Non-pigmented ciliary epithelial cell (primary cell): ENCODE measurements around the gene CDR2L.

Experiments
- DNase-seq: peaks from one replicate; pipeline ENCODE4 v3.0.0-alpha.2; 2010; ENCODE audit warnings: low read depth

Gene CDR2L

DNA sequence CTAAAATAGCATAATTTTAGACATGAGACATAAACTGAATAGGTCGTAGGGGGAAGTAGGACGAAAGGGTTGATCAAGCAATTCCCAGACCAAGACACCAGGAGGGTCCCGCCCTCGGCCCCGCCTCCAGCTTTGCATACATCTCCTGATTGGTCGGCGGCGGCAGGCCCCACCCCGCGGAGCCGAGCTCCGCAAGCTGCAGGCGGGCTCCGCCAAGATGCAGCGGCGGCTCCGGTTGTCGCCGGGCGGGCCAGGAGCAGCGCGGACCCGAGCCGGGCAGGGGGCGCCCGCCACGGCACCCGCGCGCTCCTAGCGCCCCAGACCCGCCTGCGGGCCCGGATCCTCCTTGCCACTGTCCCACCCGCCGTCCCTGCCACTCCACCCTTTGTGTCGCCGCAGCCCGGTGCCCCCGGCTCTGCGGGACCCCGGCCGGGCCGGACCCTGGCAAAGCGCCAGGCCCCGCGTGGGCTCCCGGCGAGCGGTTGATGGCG, at the start of gene CDR2L:
Gene CDR2L (plus strand): TSS at position 215 of the 491 bp plus-strand sequence. CDS start 412 bp downstream, outside the sequence.
- DNase-seq: peak; percentile 71

- DNase-seq: no peak
These were observed 49.1 kb upstream of the CDR2L start for GRCh38 chr17:74938194-74938950.

- DNase-seq: no peak
These were observed 47.9 kb upstream of the CDR2L start for GRCh38 chr17:74939534-74939933.

DNA sequence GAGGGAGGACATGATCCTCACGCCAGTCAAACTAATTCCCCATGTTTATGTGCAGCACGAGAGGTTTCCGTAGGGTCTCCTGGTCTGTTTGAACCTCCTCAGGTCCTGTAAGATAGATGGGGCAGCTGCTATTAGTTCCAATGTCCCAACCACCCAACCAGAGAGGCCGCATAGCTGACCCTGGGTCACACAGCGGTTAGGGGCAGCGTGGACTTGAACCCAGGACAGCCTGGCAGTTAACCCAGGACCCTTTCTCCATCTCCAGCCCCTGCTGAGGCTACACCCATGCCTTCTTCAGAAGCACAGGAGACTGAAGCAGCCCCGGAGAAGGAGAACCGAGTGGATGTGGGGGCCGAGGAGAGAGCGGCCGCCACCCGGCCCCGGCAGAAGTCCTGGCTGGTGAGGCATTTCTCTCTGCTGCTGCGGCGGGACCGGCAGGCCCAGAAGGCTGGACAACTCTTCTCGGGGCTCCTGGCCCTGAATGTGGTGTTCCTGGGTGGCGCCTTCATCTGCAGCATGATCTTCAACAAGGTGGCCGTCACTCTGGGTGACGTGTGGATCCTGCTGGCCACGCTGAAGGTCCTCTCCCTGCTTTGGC, 46.2 kb upstream of the CDR2L start:
- no peak for DNase-seq

DNA sequence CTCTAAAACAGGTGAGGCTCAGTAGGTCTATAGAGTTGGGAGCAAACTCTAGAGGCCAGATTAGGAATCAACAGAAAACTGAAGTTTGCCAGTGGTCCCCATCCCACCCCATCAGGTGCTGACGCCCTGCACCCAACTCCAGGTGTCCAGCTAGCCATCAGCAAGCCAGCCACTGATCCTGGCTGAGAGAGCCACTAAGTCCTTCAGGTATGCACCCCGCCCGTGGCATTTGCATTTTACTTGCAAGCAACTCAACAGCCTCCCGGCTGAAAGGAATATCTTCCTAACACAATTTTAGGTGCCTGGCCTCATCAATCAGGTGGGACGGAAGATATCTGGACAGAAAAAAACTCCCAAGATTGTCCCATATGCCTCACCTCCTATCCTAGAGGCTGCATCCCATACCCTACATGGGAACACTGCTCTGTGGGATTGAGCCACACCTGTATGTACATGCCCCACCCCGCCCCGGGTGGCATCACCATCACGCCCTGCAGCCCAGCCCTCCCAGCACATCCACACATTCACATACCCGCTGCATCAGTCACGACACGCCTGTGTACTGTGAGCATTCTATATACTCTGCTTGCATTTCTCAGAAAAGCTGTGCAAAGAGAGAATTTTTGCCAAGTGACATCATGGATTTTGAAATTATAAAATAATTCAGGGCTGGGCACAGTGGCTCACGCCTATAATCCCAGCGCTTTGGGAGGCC, 43.5 kb upstream of the CDR2L start:
- no peak for DNase-seq

- no peak for DNase-seq
These were observed 41.9 kb upstream of the CDR2L start for GRCh38 chr17:74945543-74945942.

GRCh38 chr17:74946641-74947040, 40.8 kb upstream of the CDR2L start:
- no peak for DNase-seq

- no peak for DNase-seq
These were observed 40.2 kb upstream of the CDR2L start for GRCh38 chr17:74947041-74947754.

GRCh38 chr17:74949455-74950115, 37.8 kb upstream of the CDR2L start:
- DNase-seq: no peak

DNA sequence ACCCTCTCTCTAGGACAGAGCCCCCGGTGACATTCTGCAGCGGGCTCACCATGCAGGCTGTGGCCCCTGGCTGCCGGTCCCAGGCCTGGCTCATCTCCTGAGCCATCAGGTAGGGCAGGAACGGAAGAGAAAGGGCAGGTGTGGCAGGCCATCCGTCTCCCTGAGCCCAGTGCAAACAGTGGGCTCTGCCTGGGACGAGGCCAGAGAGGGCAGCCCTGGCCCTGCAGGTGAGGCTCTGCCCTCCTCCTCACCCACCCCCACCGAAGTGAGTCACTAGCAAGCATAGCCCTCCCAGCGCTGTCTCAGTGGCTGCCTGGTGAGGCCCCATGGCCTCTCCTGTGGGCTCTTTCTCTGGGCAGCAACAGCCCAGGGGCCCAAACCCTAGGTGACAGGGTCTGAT, 37.2 kb upstream of the CDR2L start:
- DNase-seq: no peak

DNA sequence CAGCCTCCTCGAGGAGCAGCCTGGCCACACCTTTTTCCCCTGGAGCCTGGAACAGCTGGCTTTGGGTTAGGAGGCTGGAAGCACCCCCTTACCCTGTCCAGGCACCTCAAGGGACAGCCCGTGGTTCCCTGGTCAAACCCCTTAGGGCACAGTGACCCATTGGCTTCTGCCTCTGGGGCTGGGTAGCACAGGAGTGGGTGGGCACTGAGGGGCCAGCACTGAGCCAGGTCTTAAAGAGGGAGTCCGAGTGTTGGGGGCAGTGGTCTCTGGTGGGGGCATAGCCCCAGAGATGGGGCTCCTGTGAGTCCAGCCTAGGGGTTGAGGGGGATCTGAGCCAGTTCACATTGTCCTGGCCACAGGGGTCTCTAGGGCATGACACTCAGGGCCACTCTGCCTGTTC, 36.4 kb upstream of the CDR2L start:
- no peak for DNase-seq

DNA sequence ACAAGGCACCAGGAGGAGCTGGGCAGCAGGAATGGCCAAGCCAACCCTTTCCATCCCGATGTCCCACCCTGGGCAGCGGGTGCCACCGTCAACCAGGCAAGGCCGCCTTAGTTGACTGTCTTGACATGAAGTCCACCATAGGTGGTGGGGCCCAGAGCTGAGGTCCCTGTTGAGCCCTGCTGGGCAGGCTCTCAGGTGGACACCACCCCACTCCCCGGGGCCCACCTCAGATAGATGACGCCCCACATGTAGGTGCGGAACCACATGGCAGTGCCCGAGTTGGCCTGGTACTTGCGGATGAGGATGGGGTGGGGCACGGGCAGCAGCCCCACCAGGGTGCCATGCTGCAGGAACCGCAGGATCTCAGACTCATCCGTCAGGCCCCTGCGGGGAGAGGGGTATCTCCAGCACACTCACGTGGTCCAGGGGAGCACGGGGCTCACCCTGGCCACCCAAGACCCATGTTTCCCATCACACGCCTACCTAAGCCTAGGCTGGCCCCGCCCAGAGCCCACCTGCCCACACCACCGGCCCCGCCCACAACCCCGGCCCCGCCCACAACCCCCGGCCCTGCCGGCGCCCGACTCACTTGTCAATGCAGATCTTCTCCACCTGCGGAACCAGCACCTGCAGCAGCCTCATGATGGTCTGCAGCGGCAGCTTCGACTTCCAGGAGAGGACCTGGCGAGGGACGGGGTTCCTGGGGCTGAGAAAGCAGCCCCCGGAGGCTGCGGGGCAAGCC, 35.6 kb upstream of the CDR2L start:
- no peak for DNase-seq

GRCh38 chr17:74952431-74953133, 34.9 kb upstream of the CDR2L start:
- DNase-seq: no peak

DNA sequence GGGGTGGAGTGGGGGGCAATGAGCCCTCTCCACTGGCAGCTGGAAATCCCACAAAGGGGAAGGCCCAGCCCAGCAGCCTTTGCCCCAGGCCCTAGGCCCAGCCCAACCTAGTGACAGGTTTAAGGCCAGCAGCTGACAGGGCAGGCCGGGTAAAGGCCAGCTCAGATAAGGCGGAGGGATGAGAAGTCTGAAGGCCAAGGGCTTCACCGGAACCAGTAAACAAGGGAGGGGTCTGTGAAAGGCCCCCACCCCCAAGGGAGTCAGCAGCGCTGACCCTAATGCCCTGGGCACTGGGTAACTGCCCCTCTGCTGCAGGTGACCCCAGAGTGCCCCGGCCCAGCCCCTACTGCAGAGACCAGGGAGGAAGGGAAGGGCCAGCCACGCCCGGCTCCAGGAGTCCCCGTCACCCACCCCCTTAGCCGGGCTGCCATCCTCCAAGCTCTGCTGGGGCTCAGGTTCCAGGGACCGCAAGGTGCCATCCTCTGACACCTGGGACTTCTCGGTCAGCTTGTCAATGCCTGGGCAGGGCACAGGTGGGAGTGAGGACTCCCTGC, 34.2 kb upstream of the CDR2L start:
- no peak for DNase-seq

GRCh38 chr17:74954115-74954514, 33.3 kb upstream of the CDR2L start:
- DNase-seq: no peak

- no peak for DNase-seq
These were observed 32.6 kb upstream of the CDR2L start for GRCh38 chr17:74954665-74955421.

GRCh38 chr17:74956093-74956492, 31.3 kb upstream of the CDR2L start:
- no peak for DNase-seq

DNA sequence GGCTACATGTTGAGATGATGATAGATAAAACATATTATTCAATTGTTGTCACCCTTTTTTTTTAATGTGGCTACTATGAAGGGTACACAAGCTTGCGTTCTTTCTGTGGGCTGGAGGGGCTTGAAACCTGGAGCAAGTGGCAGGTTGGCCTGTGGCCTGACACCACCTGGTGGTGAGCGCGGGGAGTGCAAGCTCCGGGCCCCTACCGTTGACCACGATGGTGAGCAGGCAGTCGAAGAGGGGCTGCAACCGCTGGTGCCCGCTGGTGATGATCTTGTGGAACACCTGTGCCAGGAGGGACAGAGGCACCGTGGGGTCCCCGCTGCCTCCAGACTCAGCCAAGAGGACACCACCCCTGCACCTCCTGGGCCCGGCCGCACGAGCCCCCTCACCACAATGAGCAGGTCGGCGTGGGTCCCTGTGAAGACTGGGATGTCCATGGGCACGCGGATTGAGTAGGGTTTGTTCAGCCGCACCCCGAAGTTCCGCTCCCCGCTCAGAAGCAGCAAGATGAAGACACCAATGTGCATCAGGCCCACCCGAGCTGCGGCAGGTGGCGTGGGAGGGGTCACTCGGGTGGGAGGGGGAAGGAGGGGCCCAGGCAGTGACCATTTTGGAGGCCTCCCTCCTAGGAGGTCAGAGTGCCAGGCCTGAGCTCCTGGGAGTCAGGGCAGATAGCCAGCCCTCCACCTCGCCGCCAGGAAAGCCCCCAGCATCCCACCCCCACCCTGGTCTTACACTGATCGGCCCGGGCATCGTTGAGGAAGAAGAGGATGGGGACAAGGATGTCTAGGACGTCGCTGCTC, 29.3 kb upstream of the CDR2L start:
- no peak for DNase-seq
